Ishikawa (cell line): ENCODE measurements around the gene MCF2L.

Source experiments
- CEBPB ChIP-seq: IDR thresholded peaks from 2 replicates; pipeline ENCODE4 v1.6.1; 2012
- CREB1 ChIP-seq: IDR thresholded peaks from 2 replicates; pipeline ENCODE4 v1.6.1; 2012; ENCODE audit warnings: low read depth
- EGR1 ChIP-seq: IDR thresholded peaks from 2 replicates; pipeline ENCODE4 v1.6.1; 2012
- EP300 ChIP-seq: IDR thresholded peaks from 2 replicates; pipeline ENCODE4 v1.6.1; 2012; ENCODE audit warnings: borderline replicate concordance
- FOXM1 ChIP-seq: IDR thresholded peaks from 2 replicates; pipeline ENCODE4 v1.6.1; 2012; ENCODE audit warnings: low read depth, borderline replicate concordance
- NFIC ChIP-seq: IDR thresholded peaks from 2 replicates; pipeline ENCODE4 v1.6.1; 2012
- RAD21 ChIP-seq: IDR thresholded peaks from 2 replicates; pipeline ENCODE4 v1.6.1; 2012; ENCODE audit warnings: low read depth
- TAF1 ChIP-seq: IDR thresholded peaks from 2 replicates; pipeline ENCODE4 v1.6.1; 2012; ENCODE audit warnings: low read depth, mild to moderate bottlenecking
- TCF12 ChIP-seq: IDR thresholded peaks from 2 replicates; pipeline ENCODE4 v1.6.1; 2012; ENCODE audit warnings: low read depth
- TEAD4 ChIP-seq: IDR thresholded peaks from 2 replicates; pipeline ENCODE4 v1.6.1; 2012
- YY1 ChIP-seq: IDR thresholded peaks from 2 replicates; pipeline ENCODE4 v1.6.1; 2012; ENCODE audit warnings: low read depth
- ZBTB7A ChIP-seq: IDR thresholded peaks from 2 replicates; pipeline ENCODE4 v1.6.1; 2012; ENCODE audit warnings: low read depth
- TF ChIP-seq, protein P1 (sequence below): IDR thresholded peaks from 2 replicates; pipeline ENCODE4 v1.6.1; 2012
- TF ChIP-seq, protein P2 (sequence below): IDR thresholded peaks from 2 replicates; pipeline ENCODE4 v1.6.1; 2012
- TF ChIP-seq, protein P3 (sequence below): IDR thresholded peaks from 2 replicates; pipeline ENCODE4 v1.6.1; 2012; ENCODE audit warnings: low read depth, mild to moderate bottlenecking

The MCF2L gene

DNA sequence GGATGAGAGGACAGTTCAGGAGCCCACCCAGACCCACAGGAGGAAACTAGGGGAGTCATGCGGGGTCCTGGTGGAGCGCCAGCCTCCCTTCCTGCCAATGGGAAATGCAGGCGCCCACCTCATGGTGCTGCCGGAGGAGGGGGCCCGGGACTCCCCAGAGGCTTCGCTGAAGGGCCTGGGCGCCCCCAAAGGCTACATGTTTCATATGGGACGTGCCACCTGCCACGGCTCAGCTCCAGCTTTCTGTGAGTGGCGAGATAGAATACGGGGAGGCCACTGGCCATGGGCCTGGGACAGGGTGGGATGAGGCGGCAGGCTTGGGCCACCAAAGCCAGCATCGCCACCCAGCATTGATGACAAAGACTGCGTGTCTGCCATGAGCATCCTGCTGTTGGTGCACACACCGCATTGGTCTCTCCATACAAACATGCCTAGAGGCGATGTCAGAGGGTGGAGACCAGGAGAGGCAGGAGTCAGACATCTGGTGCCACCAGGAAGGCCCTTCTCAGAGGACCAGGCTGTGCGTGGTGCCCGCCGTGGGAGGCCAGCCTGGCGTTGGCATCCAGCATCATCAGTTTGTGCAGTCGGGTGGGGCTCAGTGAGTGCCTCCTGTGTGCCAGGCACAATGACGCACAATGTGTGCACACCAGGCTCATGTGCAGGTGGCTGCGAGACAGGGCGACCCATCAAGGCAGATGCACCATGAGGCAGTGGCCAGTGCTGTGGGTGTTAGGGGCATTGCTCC, 152.3 kb downstream of the MCF2L start:
- TF ChIP-seq EGR1 = no peak
- TF ChIP-seq, protein P1, sequence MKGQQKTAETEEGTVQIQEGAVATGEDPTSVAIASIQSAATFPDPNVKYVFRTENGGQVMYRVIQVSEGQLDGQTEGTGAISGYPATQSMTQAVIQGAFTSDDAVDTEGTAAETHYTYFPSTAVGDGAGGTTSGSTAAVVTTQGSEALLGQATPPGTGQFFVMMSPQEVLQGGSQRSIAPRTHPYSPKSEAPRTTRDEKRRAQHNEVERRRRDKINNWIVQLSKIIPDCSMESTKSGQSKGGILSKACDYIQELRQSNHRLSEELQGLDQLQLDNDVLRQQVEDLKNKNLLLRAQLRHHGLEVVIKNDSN = no peak
- no peak for TF ChIP-seq EP300
- TF ChIP-seq TCF12 = no peak
- TF ChIP-seq ZBTB7A = no peak

DNA sequence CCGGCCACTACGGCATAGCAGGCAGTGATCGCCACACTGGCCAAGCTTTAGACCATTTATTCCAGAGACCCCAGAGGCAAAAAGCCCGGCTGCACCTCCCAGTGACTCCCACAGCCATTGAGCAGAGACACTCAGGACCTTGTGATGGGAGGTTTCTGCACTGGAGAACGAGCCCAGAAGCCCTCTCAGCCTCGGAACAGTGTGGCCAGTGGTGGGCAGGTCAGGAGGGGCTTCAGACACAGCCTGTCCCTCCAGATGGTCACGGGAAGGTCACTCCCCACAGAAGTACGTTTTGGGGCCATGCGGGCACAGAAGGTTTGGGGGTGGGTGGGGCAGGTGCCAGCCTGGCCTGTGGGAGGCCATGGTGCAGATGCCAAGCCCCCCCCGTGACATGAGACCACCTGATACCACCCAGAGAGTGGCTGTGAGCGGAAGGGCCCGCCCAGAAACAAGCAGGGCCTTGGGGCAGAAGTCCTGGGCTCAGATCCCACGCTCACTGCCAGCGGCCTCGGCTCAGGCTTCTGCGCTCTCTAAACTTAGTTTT, 153.0 kb downstream of the MCF2L start:
- no peak for TF ChIP-seq FOXM1
- TF ChIP-seq EGR1 = no peak
- TF ChIP-seq ZBTB7A = no peak
- no peak for TF ChIP-seq EP300
- no peak for TF ChIP-seq TEAD4
- TF ChIP-seq CREB1 = no peak
- no peak for TF ChIP-seq TCF12
- TF ChIP-seq RAD21 = no peak
- no peak for TF ChIP-seq CEBPB

DNA sequence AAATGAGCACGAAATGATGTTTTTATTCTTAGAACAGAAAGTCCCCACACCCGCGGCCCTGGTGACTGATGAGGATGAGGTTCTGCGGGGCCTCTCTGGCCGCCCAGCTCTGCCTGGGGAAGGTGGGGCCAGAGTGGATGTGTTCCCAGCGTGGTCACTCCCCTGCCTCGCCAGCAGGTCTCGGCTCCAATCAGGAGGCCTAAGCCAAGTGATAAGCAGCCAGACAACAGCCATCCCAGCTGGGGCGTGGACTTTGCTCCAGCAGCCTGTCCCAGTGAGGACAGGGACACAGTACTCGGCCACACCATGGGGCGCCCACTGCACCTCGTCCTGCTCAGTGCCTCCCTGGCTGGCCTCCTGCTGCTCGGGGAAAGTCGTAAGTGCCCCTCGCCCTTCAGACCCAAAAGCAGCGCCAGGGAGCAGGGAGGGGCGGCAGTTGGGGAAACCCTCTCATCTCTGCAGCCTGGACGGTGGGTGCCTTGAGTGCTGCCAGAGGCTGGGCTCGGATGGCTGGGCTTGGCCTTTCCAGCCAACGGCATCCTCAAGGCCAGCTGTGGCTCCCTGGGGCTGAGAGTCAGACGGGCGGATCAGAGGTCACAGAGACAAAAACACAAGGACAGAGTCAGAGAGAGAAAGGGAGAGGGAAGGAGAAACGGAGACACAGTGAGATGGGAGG, 153.7 kb downstream of the MCF2L start, which contains the start of gene F10:
F10 (plus strand) TSS at position 250 of the 676 bp plus-strand sequence; CDS start at position 307, 57 bp downstream.
- TF ChIP-seq YY1 (no peak), CREB1 (no peak), ZBTB7A (no peak), FOXM1 (no peak), TEAD4 (no peak), EGR1 (no peak), TCF12 (no peak), RAD21 (no peak), TAF1 (no peak), CEBPB (no peak), EP300 (no peak), NFIC (no peak)
- TF ChIP-seq, protein P2, sequence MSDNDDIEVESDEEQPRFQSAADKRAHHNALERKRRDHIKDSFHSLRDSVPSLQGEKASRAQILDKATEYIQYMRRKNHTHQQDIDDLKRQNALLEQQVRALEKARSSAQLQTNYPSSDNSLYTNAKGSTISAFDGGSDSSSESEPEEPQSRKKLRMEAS = no peak
- TF ChIP-seq, protein P3, sequence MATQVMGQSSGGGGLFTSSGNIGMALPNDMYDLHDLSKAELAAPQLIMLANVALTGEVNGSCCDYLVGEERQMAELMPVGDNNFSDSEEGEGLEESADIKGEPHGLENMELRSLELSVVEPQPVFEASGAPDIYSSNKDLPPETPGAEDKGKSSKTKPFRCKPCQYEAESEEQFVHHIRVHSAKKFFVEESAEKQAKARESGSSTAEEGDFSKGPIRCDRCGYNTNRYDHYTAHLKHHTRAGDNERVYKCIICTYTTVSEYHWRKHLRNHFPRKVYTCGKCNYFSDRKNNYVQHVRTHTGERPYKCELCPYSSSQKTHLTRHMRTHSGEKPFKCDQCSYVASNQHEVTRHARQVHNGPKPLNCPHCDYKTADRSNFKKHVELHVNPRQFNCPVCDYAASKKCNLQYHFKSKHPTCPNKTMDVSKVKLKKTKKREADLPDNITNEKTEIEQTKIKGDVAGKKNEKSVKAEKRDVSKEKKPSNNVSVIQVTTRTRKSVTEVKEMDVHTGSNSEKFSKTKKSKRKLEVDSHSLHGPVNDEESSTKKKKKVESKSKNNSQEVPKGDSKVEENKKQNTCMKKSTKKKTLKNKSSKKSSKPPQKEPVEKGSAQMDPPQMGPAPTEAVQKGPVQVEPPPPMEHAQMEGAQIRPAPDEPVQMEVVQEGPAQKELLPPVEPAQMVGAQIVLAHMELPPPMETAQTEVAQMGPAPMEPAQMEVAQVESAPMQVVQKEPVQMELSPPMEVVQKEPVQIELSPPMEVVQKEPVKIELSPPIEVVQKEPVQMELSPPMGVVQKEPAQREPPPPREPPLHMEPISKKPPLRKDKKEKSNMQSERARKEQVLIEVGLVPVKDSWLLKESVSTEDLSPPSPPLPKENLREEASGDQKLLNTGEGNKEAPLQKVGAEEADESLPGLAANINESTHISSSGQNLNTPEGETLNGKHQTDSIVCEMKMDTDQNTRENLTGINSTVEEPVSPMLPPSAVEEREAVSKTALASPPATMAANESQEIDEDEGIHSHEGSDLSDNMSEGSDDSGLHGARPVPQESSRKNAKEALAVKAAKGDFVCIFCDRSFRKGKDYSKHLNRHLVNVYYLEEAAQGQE = no peak
- TF ChIP-seq, protein P1 = no peak

DNA sequence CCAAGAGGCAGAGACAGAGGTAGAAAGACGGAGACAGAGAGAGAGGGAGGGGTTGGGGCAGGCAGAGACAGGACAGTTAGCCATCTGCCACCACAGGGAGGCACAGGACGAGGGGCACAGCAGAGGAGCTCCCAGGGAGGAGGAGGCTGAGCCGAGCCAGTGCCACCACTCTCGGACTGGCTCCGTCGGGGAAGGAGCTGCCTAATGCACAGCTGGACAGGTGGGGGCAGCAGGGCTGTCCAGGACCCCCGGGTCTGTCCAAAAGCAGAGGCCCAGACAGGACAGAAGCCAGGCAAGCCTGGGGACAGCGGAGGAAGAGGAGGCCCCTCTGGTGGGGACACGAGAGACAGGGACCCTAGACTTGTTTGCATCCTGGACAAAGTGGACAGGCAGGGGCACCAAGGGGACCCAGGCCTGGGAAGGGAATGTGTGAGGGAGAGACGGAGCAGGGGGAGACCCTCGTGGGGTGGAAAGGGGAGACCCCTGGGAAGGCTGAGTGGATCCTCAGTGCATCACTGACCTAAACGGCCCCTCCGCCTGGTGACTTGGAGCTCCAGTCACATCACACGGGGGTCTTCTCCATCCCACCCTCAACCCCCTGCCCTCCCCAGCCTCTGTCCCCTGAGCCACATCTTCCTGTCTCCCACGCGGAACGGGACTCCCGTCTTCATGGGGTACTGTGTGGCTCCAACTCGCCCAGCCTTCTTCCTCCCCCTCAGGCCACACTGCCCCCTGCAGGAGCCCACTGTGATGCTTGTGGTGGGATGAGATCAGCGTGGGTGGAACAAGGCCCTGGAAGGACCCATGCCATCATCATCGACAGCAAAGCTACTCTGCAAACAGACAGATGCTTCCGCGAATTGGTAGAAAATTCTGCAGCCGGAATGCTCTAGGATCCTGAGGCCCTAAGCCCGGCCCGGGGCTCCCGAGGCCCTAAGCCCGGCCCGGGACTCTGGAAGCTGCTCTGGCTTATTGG, 154.5 kb downstream of the MCF2L start:
- TF ChIP-seq TCF12 = no peak
- TF ChIP-seq TAF1 = no peak
- peak; percentile 54 for TF ChIP-seq RAD21

DNA sequence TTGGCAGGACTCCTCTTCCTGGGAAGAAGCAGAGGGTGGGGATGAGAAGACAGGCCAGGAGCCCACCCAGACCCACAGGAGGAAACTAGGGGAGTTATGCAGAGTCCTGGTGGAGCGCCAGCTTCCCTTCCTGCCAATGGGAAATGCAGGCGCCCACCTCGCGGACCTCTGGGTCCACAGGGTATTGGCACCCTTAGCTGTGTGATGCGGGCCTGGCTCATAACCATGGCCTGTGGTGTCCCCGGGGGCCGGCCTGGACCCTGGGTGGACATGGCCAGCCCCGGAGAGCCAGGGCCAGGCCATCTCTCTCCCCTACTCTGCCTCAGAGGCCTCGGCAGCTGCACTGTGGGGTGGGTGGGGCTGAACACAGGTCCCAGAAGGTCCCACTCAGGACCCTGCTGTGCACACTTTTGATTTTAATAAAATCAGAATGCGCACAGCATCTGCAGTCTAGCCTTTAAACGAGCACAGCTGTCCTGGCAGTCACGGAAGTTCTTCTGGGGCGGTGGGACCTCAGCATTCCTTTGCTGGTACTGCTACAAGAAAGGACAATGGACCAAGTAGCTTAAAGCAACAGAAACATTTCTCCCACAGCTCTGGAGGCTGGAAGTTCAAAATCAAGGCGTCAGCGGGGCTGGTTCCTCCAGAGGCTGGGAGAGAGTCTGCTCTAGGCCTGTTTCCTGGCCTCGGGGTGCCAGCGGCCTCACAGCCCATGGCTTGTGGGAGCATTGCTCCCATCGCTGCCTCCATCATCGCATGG, 155.4 kb downstream of the MCF2L start:
- TF ChIP-seq YY1 (no peak), EGR1 (no peak), TAF1 (no peak), FOXM1 (no peak), CEBPB (no peak), TCF12 (no peak), CREB1 (no peak), NFIC (no peak), EP300 (no peak), RAD21 (no peak), TEAD4 (no peak), ZBTB7A (no peak)
- TF ChIP-seq, protein P1 = no peak
- TF ChIP-seq, protein P2 = no peak
- TF ChIP-seq, protein P3 = no peak
